GM23338 (cell line): ENCODE results near the gene PCK2. TPM values are rescaled to one million over a fixed set of nuclear protein-coding genes. Genes with fewer than 3 reads are reported as not detected.

ENCODE experiments used
- ATAC-seq: fragments of 200-7000 bp; cut with Tn5 transposase; 3 replicates; pipeline ENCODE4 v1.9.1; 2020
- DNase-seq: peaks from one replicate; pipeline ENCODE4 v3.0.0-alpha.2; 2015; ENCODE audit warnings: low spot score
- H2AFZ ChIP-seq: fragments of 200-600 bp; sonication (generic); 2 replicates; pipeline ENCODE4 v1.8.0; 2016; ENCODE audit warnings: antibody characterized with exemption, mild to moderate bottlenecking, moderate library complexity
- H3F3A ChIP-seq: fragments of 200-600 bp; sonication (generic); replicated peaks from 2 replicates; pipeline ENCODE4 v1.8.0; 2017; ENCODE audit warnings: antibody characterized with exemption, mixed run types, low read depth
- H3K27ac ChIP-seq: fragments of 200-600 bp; sonication (generic); 2 replicates; pipeline ENCODE4 v1.6.1; 2016; ENCODE audit warnings: low read depth
- H3K27me3 ChIP-seq: fragments of 200-600 bp; sonication (generic); 2 replicates; pipeline ENCODE4 v1.8.0; 2016; ENCODE audit warnings: mild to moderate bottlenecking, mixed run types, moderate library complexity; ENCODE audit not compliant: insufficient read depth
- H3K36me3 ChIP-seq: fragments of 200-600 bp; sonication (generic); 2 replicates; pipeline ENCODE4 v1.8.0; 2016; ENCODE audit warnings: mild to moderate bottlenecking; ENCODE audit not compliant: insufficient read depth
- H3K4me1 ChIP-seq: fragments of 200-600 bp; sonication (generic); 2 replicates; pipeline ENCODE4 v1.8.0; 2016; ENCODE audit warnings: mild to moderate bottlenecking, moderate library complexity; ENCODE audit not compliant: insufficient read depth
- H3K4me2 ChIP-seq: fragments of 200-600 bp; sonication (generic); 2 replicates; pipeline ENCODE4 v1.7.1; 2017; ENCODE audit warnings: mixed run types
- H3K4me3 ChIP-seq: fragments of 200-600 bp; sonication (generic); 2 replicates; pipeline ENCODE4 v1.6.1; 2016; ENCODE audit warnings: mixed run types
- H3K79me2 ChIP-seq: fragments of 200-600 bp; sonication (generic); replicated peaks from 2 replicates; pipeline ENCODE4 v1.8.0; 2017; ENCODE audit warnings: mild to moderate bottlenecking; ENCODE audit not compliant: insufficient read depth
- H3K9me2 ChIP-seq: fragments of 200-600 bp; sonication (generic); 2 replicates; pipeline ENCODE4 v1.8.0; 2017; ENCODE audit not compliant: insufficient read depth
- H4K20me1 ChIP-seq: fragments of 200-600 bp; sonication (generic); replicated peaks from 2 replicates; pipeline ENCODE4 v1.8.0; 2017; ENCODE audit warnings: mild to moderate bottlenecking; ENCODE audit not compliant: insufficient read depth
- H3K27ac Mint-ChIP-seq: 2 replicates; pipeline ENCODE4 v1.8.0; 2020; ENCODE audit warnings: inconsistent platforms, mild to moderate bottlenecking, moderate library complexity, mixed read lengths
- H3K27me3 Mint-ChIP-seq: 3 replicates; pipeline ENCODE4 v1.8.0; 2022; ENCODE audit warnings: low read depth, mild to moderate bottlenecking, moderate library complexity, mixed read lengths, inconsistent platforms; ENCODE audit not compliant: insufficient read depth, poor library complexity
- H3K36me3 Mint-ChIP-seq: 3 replicates; pipeline ENCODE4 v1.8.0; 2021; ENCODE audit warnings: low read depth, mild to moderate bottlenecking, inconsistent platforms, moderate library complexity, mixed read lengths
- H3K4me1 Mint-ChIP-seq: 3 replicates; pipeline ENCODE4 v1.8.0; 2020; ENCODE audit warnings: mild to moderate bottlenecking, inconsistent platforms, mixed read lengths
- H3K4me3 Mint-ChIP-seq: 3 replicates; pipeline ENCODE4 v1.8.0; 2021; ENCODE audit warnings: moderate library complexity, mild to moderate bottlenecking, inconsistent platforms, mixed read lengths
- H3K9me3 Mint-ChIP-seq: 3 replicates; pipeline ENCODE4 v1.8.0; 2020; ENCODE audit warnings: moderate library complexity, mild to moderate bottlenecking, inconsistent platforms, mixed read lengths
- CREB1 ChIP-seq: fragments of 250-450 bp; sonication (Bioruptor Pico); IDR thresholded peaks from 2 replicates; pipeline ENCODE4 v1.5.0; 2020; ENCODE audit warnings: low read depth, mild to moderate bottlenecking, moderate library complexity
- EZH2 ChIP-seq: fragments of 200-600 bp; sonication (generic); IDR thresholded peaks from one replicate; pipeline ENCODE4 v1.8.0; 2017; ENCODE audit warnings: antibody characterized with exemption, mild to moderate bottlenecking, low read depth; ENCODE audit not compliant: unreplicated experiment
- EZH2phosphoT487 ChIP-seq: fragments of 200-600 bp; sonication (generic); IDR thresholded peaks from one replicate; pipeline ENCODE4 v1.8.1; 2018; ENCODE audit warnings: antibody characterized with exemption; ENCODE audit not compliant: unreplicated experiment
- JUNB ChIP-seq: IDR thresholded peaks from one replicate; pipeline ENCODE4 v1.6.1; 2016; ENCODE audit warnings: antibody characterized with exemption; ENCODE audit not compliant: unreplicated experiment
- POLR2AphosphoS5 ChIP-seq: IDR thresholded peaks from 2 replicates; pipeline ENCODE4 v1.6.1; 2016; ENCODE audit warnings: antibody characterized with exemption, low read depth
- REST ChIP-seq: IDR thresholded peaks from one replicate; pipeline ENCODE4 v1.6.1; 2018; ENCODE audit warnings: antibody characterized with exemption; ENCODE audit not compliant: unreplicated experiment
- ZNF331 ChIP-seq: fragments of 250-450 bp; sonication (Bioruptor Pico); IDR thresholded peaks from 2 replicates; pipeline ENCODE4 v1.5.0; 2020; ENCODE audit warnings: low read depth, mild to moderate bottlenecking, moderate library complexity
- polyA plus RNA-seq: library from polyadenylated mRNA; unstranded; fragments of >200 nt; fragmentation: Nextera tagmentation; extraction: Ambion mirVana; gene quantifications from 2 replicates; pipeline ENCODE4 v1.2.1, GENCODE V29; 2016
- total RNA-seq: library from RNA; depleted of rRNA; stranded (reverse); fragments of >200 nt; shearing (Covaris generic); gene quantifications from 2 replicates; pipeline ENCODE4 v1.2.3, GENCODE V29; 2014
- TF ChIP-seq, protein P1 (sequence below), 2 experiments: fragments of 200-600 bp in 1 of 2; sonication (generic) in 1 of 2; conservative IDR thresholded peaks; 2 replicates each; pipeline versions ENCODE4 v1.5.1 to v1.6.1; 2016 to 2017; ENCODE audit warnings: antibody characterized with exemption in 2 of 2, low read depth in 2 of 2, mild to moderate bottlenecking in 2 of 2, moderate library complexity in 1 of 2
- TF ChIP-seq, protein P2 (sequence below): fragments of 250-450 bp; sonication (Bioruptor Pico); IDR thresholded peaks from 2 replicates; pipeline ENCODE4 v1.5.0; 2020; ENCODE audit warnings: mild to moderate bottlenecking, moderate library complexity
- TF ChIP-seq, protein P3 (sequence below): IDR thresholded peaks from 2 replicates; pipeline ENCODE4 v1.6.1; 2016; ENCODE audit warnings: antibody characterized with exemption

The PCK2 gene
- total and polyA plus RNA-seq, 2 experiments from 2014 or later, result 53.5 to 103 TPM

DNA sequence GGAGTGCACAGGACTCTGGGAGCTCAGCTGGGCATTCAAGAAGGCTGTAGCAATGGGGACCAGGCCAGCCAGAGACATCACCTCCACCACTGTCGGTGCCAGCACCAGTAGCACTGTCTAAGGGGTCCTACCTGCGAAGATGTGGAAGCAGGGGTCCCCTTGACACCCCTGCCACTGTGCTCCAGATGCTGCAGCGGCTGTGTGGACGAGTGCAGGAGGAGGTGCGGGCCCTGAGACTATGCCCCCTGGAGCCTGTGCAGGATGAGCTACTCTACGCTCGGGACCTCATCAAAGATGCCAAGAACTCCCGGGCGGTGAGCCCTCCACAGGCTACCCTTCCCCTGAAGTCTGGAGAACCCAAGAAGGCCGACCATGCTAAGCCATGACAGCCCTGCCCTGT, 33.7 kb upstream of the PCK2 start:
- Mint-ChIP-seq H3K4me1 (peaks cover 13% of the 10 kb centered on the region), H3K4me3 (no peak overlapping the region), H3K27ac (no peak overlapping the region), H3K36me3 (peaks cover 15% of the 10 kb centered on the region; the same call in 2 of the 3 replicates), H3K9me3 (no peaks in the 10 kb centered on the region; the same call in 2 of the 3 replicates), H3K27me3 (peaks cover 7% of the 10 kb centered on the region)
- Histone ChIP-seq H3K4me1 (no peaks in the 10 kb centered on the region), H3K79me2 (no peaks in the 10 kb centered on the region), H3K4me3 (no peak overlapping the region), H3K36me3 (no peaks in the 10 kb centered on the region), H3F3A (no peaks in the 10 kb centered on the region), H2AFZ (no peak overlapping the region), H3K9me2 (no peaks in the 10 kb centered on the region), H3K27ac (no peak overlapping the region), H4K20me1 (no peaks in the 10 kb centered on the region), H3K4me2 (no peak overlapping the region), H3K27me3 (no peaks in the 10 kb centered on the region)
- ATAC-seq, result no peak
- DNase-seq, result no peak
- TF ChIP-seq REST (no peak), EZH2phosphoT487 (no peak), ZNF331 (CRISPR knock-in tag) (no peak), POLR2AphosphoS5 (no peak), JUNB (no peak), CREB1 (CRISPR knock-in tag) (no peak), EZH2 (no peak)
- TF ChIP-seq, protein P1, sequence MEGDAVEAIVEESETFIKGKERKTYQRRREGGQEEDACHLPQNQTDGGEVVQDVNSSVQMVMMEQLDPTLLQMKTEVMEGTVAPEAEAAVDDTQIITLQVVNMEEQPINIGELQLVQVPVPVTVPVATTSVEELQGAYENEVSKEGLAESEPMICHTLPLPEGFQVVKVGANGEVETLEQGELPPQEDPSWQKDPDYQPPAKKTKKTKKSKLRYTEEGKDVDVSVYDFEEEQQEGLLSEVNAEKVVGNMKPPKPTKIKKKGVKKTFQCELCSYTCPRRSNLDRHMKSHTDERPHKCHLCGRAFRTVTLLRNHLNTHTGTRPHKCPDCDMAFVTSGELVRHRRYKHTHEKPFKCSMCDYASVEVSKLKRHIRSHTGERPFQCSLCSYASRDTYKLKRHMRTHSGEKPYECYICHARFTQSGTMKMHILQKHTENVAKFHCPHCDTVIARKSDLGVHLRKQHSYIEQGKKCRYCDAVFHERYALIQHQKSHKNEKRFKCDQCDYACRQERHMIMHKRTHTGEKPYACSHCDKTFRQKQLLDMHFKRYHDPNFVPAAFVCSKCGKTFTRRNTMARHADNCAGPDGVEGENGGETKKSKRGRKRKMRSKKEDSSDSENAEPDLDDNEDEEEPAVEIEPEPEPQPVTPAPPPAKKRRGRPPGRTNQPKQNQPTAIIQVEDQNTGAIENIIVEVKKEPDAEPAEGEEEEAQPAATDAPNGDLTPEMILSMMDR (conservative IDR thresholded peaks at IDR 0.05; ENCODE audit: low read depth in 2 of 2), result no peak
- TF ChIP-seq, protein P2, sequence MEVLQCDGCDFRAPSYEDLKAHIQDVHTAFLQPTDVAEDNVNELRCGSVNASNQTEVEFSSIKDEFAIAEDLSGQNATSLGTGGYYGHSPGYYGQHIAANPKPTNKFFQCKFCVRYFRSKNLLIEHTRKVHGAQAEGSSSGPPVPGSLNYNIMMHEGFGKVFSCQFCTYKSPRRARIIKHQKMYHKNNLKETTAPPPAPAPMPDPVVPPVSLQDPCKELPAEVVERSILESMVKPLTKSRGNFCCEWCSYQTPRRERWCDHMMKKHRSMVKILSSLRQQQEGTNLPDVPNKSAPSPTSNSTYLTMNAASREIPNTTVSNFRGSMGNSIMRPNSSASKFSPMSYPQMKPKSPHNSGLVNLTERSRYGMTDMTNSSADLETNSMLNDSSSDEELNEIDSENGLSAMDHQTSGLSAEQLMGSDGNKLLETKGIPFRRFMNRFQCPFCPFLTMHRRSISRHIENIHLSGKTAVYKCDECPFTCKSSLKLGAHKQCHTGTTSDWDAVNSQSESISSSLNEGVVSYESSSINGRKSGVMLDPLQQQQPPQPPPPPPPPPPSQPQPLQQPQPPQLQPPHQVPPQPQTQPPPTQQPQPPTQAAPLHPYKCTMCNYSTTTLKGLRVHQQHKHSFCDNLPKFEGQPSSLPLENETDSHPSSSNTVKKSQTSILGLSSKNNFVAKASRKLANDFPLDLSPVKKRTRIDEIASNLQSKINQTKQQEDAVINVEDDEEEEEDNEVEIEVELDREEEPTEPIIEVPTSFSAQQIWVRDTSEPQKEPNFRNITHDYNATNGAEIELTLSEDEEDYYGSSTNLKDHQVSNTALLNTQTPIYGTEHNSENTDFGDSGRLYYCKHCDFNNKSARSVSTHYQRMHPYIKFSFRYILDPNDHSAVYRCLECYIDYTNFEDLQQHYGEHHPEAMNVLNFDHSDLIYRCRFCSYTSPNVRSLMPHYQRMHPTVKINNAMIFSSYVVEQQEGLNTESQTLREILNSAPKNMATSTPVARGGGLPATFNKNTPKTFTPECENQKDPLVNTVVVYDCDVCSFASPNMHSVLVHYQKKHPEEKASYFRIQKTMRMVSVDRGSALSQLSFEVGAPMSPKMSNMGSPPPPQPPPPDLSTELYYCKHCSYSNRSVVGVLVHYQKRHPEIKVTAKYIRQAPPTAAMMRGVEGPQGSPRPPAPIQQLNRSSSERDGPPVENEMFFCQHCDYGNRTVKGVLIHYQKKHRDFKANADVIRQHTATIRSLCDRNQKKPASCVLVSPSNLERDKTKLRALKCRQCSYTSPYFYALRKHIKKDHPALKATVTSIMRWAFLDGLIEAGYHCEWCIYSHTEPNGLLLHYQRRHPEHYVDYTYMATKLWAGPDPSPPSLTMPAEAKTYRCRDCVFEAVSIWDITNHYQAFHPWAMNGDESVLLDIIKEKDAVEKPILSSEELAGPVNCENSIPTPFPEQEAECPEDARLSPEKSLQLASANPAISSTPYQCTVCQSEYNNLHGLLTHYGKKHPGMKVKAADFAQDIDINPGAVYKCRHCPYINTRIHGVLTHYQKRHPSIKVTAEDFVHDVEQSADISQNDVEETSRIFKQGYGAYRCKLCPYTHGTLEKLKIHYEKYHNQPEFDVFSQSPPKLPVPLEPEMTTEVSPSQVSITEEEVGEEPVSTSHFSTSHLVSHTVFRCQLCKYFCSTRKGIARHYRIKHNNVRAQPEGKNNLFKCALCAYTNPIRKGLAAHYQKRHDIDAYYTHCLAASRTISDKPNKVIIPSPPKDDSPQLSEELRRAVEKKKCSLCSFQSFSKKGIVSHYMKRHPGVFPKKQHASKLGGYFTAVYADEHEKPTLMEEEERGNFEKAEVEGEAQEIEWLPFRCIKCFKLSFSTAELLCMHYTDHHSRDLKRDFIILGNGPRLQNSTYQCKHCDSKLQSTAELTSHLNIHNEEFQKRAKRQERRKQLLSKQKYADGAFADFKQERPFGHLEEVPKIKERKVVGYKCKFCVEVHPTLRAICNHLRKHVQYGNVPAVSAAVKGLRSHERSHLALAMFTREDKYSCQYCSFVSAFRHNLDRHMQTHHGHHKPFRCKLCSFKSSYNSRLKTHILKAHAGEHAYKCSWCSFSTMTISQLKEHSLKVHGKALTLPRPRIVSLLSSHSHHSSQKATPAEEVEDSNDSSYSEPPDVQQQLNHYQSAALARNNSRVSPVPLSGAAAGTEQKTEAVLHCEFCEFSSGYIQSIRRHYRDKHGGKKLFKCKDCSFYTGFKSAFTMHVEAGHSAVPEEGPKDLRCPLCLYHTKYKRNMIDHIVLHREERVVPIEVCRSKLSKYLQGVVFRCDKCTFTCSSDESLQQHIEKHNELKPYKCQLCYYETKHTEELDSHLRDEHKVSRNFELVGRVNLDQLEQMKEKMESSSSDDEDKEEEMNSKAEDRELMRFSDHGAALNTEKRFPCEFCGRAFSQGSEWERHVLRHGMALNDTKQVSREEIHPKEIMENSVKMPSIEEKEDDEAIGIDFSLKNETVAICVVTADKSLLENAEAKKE, result no peak
- TF ChIP-seq, protein P3, sequence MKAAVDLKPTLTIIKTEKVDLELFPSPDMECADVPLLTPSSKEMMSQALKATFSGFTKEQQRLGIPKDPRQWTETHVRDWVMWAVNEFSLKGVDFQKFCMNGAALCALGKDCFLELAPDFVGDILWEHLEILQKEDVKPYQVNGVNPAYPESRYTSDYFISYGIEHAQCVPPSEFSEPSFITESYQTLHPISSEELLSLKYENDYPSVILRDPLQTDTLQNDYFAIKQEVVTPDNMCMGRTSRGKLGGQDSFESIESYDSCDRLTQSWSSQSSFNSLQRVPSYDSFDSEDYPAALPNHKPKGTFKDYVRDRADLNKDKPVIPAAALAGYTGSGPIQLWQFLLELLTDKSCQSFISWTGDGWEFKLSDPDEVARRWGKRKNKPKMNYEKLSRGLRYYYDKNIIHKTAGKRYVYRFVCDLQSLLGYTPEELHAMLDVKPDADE, result no peak
